HEK293 (cell line): ENCODE measurements around the gene LYSMD2.

ENCODE experiments used
- CTCF ChIA-PET: fragments of 350-600 bp; formaldehyde crosslinking; extraction: SDS; loops from one replicate; lab custom pipeline; 2021; ENCODE audit warnings: antibody characterized with exemption; lab: Yijun Ruan, JAX
- POLR2A ChIA-PET: fragments of 300-600 bp; formaldehyde crosslinking; extraction: SDS; loops from one replicate; lab custom pipeline; 2020; ENCODE audit warnings: antibody characterized with exemption, inconsistent platforms; lab: Yijun Ruan, JAX
- H3K27ac ChIP-seq: fragments of 200-500 bp; sonication (Bioruptor generic); 2 replicates; pipeline ENCODE4 v1.5.1; 2014; ENCODE audit warnings: low read depth, low read length, control low read depth, inconsistent platforms; ENCODE audit errors: extremely low read depth
- H3K36me3 ChIP-seq, 2 experiments: fragments of 200-500 bp in 1 of 2; sonication (Bioruptor generic) in 1 of 2; 1 replicate in 1 of 2; 2 replicates in 1 of 2; pipeline ENCODE4 v1.5.1; 2014 to 2017; ENCODE audit warnings: inconsistent platforms in 2 of 2, low read length in 2 of 2; ENCODE audit not compliant: control insufficient read depth in 2 of 2, insufficient read depth in 1 of 2
- H3K4me1 ChIP-seq: fragments of 200-500 bp; sonication (Bioruptor generic); 2 replicates; pipeline ENCODE4 v1.5.1; 2014; ENCODE audit warnings: mild to moderate bottlenecking, low read length, inconsistent platforms; ENCODE audit not compliant: control insufficient read depth, insufficient read depth
- H3K4me3 ChIP-seq: 2 replicates; pipeline ENCODE4 v1.5.1; 2011; ENCODE audit warnings: low read depth, mild to moderate bottlenecking, control low read depth, low read length, moderate library complexity
- H3K9me3 ChIP-seq: fragments of 200-500 bp; sonication (Bioruptor generic); 2 replicates; pipeline ENCODE4 v1.5.1; 2014; ENCODE audit warnings: low read depth, low read length, inconsistent platforms; ENCODE audit not compliant: control insufficient read depth, insufficient read depth
- OSR2 ChIP-seq: fragments of 450-650 bp; formaldehyde crosslinking; IDR thresholded peaks from 2 replicates; pipeline ENCODE4 v1.5.1; 2016; ENCODE audit warnings: missing biosample characterization, missing genetic modification characterization
- SP3 ChIP-seq: fragments of 450-650 bp; formaldehyde crosslinking; IDR thresholded peaks from 2 replicates; pipeline ENCODE4 v1.5.1; 2016; ENCODE audit warnings: missing biosample characterization, missing genetic modification characterization
- YY2 ChIP-seq: fragments of 450-650 bp; formaldehyde crosslinking; IDR thresholded peaks from 2 replicates; pipeline ENCODE4 v1.5.1; 2016; ENCODE audit warnings: missing biosample characterization, missing genetic modification characterization
- ZBTB21 ChIP-seq: fragments of 450-650 bp; formaldehyde crosslinking; IDR thresholded peaks from 2 replicates; pipeline ENCODE4 v1.5.1; 2017; ENCODE audit warnings: missing biosample characterization, missing genetic modification characterization
- ZBTB8A ChIP-seq: fragments of 450-650 bp; formaldehyde crosslinking; IDR thresholded peaks from 2 replicates; pipeline ENCODE4 v1.5.1; 2016; ENCODE audit warnings: missing biosample characterization, missing genetic modification characterization
- ZNF112 ChIP-seq: fragments of 450-650 bp; formaldehyde crosslinking; IDR thresholded peaks from 2 replicates; pipeline ENCODE4 v1.5.0; 2017; ENCODE audit warnings: missing biosample characterization, missing genetic modification characterization
- ZNF133 ChIP-seq: fragments of 450-650 bp; formaldehyde crosslinking; IDR thresholded peaks from 2 replicates; pipeline ENCODE4 v1.5.1; 2016; ENCODE audit warnings: missing biosample characterization, missing genetic modification characterization
- ZNF19 ChIP-seq: fragments of 450-650 bp; formaldehyde crosslinking; IDR thresholded peaks from 2 replicates; pipeline ENCODE4; 2016; ENCODE audit warnings: missing biosample characterization, missing genetic modification characterization, low read depth
- ZNF211 ChIP-seq: fragments of 450-650 bp; formaldehyde crosslinking; IDR thresholded peaks from 2 replicates; pipeline ENCODE4 v1.5.1; 2016; ENCODE audit warnings: low read depth, missing biosample characterization, missing genetic modification characterization
- ZNF221 ChIP-seq: fragments of 450-650 bp; formaldehyde crosslinking; IDR thresholded peaks from 2 replicates; pipeline ENCODE4 v1.5.1; 2017; ENCODE audit warnings: missing biosample characterization, missing genetic modification characterization, borderline replicate concordance
- ZNF223 ChIP-seq: fragments of 450-650 bp; formaldehyde crosslinking; IDR thresholded peaks from 2 replicates; pipeline ENCODE4 v1.5.1; 2016; ENCODE audit warnings: missing biosample characterization, missing genetic modification characterization
- ZNF248 ChIP-seq: fragments of 450-650 bp; formaldehyde crosslinking; IDR thresholded peaks from 2 replicates; pipeline ENCODE4 v1.5.1; 2017; ENCODE audit warnings: missing biosample characterization, missing genetic modification characterization
- ZNF501 ChIP-seq: fragments of 450-650 bp; formaldehyde crosslinking; IDR thresholded peaks from 2 replicates; pipeline ENCODE4 v1.5.1; 2016; ENCODE audit warnings: missing biosample characterization, missing genetic modification characterization
- ZNF510 ChIP-seq: fragments of 450-650 bp; formaldehyde crosslinking; IDR thresholded peaks from 2 replicates; pipeline ENCODE4 v1.5.1; 2018; ENCODE audit warnings: mild to moderate bottlenecking, missing genetic modification characterization, missing biosample characterization; ENCODE audit not compliant: insufficient replicate concordance
- ZNF560 ChIP-seq: fragments of 450-650 bp; formaldehyde crosslinking; IDR thresholded peaks from 2 replicates; pipeline ENCODE4 v1.5.1; 2017; ENCODE audit warnings: missing biosample characterization, missing genetic modification characterization, borderline replicate concordance
- ZNF571 ChIP-seq: fragments of 450-650 bp; formaldehyde crosslinking; IDR thresholded peaks from 2 replicates; pipeline ENCODE4 v1.5.0; 2017; ENCODE audit warnings: missing biosample characterization, missing genetic modification characterization
- ZNF621 ChIP-seq: fragments of 450-650 bp; formaldehyde crosslinking; IDR thresholded peaks from 2 replicates; pipeline ENCODE4 v1.5.1; 2017; ENCODE audit warnings: missing biosample characterization, missing genetic modification characterization
- ZNF624 ChIP-seq: fragments of 450-650 bp; formaldehyde crosslinking; IDR thresholded peaks from 2 replicates; pipeline ENCODE4 v1.5.1; 2017; ENCODE audit warnings: missing biosample characterization, missing genetic modification characterization
- TF ChIP-seq, protein P1 (sequence below): fragments of 450-650 bp; formaldehyde crosslinking; IDR thresholded peaks from 2 replicates; pipeline ENCODE4 v1.5.1; 2017; ENCODE audit warnings: missing biosample characterization, missing genetic modification characterization
- TF ChIP-seq, protein P2 (sequence below): fragments of 450-650 bp; formaldehyde crosslinking; IDR thresholded peaks from 2 replicates; pipeline ENCODE4 v1.5.1; 2017; ENCODE audit warnings: missing biosample characterization, missing genetic modification characterization
- TF ChIP-seq, protein P3 (sequence below): fragments of 450-650 bp; formaldehyde crosslinking; IDR thresholded peaks from 2 replicates; pipeline ENCODE4 v1.5.1; 2016; ENCODE audit warnings: missing biosample characterization, missing genetic modification characterization
- TF ChIP-seq, protein P4 (sequence below): fragments of 450-650 bp; formaldehyde crosslinking; IDR thresholded peaks from 2 replicates; pipeline ENCODE4 v1.5.1; 2016; ENCODE audit warnings: missing biosample characterization, missing genetic modification characterization
- TF ChIP-seq, protein P5 (sequence below): fragments of 450-650 bp; formaldehyde crosslinking; IDR thresholded peaks from 2 replicates; pipeline ENCODE4 v1.5.1; 2016; ENCODE audit warnings: missing biosample characterization, missing genetic modification characterization

LYSMD2 gene

DNA sequence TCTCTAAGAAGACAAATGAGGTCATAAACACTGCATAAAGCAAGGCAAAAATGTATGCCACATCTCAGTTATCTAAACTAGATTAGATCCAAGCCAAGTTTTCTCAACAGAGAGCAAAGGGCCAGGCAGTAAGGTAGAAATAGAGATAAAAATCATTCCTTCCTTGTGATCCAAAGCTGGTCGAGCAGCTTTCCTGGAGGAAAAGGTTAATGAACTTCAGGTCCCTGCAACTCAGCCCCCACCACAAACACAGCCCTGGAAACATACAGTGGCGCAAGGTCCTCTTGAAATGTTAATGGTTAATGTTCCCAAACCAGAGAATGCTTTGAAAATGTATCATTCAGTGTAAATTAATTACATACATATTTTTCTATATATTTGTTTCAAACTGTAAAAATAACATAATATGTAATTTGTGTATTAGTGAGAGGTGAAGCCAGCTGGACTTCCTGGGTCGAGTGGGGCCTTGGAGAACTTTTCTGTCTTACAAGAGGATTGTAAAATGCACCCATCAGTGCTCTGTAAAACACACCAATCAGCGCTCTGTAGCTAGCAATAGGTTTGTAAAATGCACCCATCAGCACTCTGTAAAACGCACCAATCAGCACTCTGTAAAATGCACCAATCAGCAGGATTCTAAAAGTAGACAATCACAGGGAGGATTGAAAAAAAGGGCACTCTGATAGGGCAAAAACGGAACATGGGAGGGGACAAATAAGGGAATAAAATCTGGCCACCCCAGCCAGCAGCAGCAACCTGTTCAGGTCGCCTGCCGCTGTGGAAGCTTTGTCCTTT, 17.1 kb downstream of the LYSMD2 start:
- no peaks in the 10 kb centered on the region for H3K4me1 ChIP-seq
- no peaks in the 10 kb centered on the region for H3K36me3 ChIP-seq
- no peak overlapping the region for H3K4me3 ChIP-seq
- CTCF ChIA-PET, result interaction anchor here (0.6 kb wide), 2 partner anchors 12 to 87 kb away, joined by 3 read pairs; no protein-coding TSS in a partner anchor
- no peaks in the 10 kb centered on the region for H3K9me3 ChIP-seq
- TF ChIP-seq ZNF133 (tag by site-specific recombination), result no peak
- no peak for TF ChIP-seq ZNF19 (tag by site-specific recombination)
- TF ChIP-seq ZNF248 (tag by site-specific recombination), result no peak
- TF ChIP-seq ZBTB8A (tag by site-specific recombination), result no peak
- no peak for TF ChIP-seq SP3 (tag by site-specific recombination)
- no peak for TF ChIP-seq OSR2 (tag by site-specific recombination)
- POLR2A ChIA-PET, result no interaction called here
- H3K27ac ChIP-seq, result no peak overlapping the region

DNA sequence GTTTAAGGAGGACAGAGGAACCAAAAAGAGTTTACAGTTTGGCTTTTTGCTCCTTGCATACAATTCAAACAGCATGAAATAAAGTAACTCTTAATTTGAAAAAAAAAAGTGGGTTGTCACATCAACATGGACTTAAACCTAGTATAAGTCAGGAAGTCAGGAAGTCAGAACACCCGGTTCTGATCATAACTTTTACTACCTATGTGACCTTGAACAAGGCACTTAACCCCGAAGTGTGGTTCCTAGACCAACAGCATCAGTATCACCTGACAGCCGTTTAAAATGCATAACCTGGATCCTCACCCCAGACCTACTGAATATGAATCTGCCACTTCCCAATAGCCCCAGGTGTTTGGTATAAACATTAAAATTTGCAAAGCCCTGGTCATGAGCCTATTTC, 18.7 kb downstream of the LYSMD2 start:
- ChIA-PET POLR2A (no interaction called here), CTCF (no interaction called here)
- no peak overlapping the region for H3K4me3 ChIP-seq
- no peak overlapping the region for H3K27ac ChIP-seq
- no peaks in the 10 kb centered on the region for H3K36me3 ChIP-seq
- TF ChIP-seq ZNF510 (tag by site-specific recombination) (no peak), ZBTB21 (tag by site-specific recombination) (no peak), YY2 (tag by site-specific recombination) (no peak)
- TF ChIP-seq, protein P1, sequence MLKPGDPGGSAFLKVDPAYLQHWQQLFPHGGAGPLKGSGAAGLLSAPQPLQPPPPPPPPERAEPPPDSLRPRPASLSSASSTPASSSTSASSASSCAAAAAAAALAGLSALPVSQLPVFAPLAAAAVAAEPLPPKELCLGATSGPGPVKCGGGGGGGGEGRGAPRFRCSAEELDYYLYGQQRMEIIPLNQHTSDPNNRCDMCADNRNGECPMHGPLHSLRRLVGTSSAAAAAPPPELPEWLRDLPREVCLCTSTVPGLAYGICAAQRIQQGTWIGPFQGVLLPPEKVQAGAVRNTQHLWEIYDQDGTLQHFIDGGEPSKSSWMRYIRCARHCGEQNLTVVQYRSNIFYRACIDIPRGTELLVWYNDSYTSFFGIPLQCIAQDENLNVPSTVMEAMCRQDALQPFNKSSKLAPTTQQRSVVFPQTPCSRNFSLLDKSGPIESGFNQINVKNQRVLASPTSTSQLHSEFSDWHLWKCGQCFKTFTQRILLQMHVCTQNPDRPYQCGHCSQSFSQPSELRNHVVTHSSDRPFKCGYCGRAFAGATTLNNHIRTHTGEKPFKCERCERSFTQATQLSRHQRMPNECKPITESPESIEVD (tag by site-specific recombination), result no peak
- H3K4me1 ChIP-seq, result no peaks in the 10 kb centered on the region
- no peaks in the 10 kb centered on the region for H3K9me3 ChIP-seq

DNA sequence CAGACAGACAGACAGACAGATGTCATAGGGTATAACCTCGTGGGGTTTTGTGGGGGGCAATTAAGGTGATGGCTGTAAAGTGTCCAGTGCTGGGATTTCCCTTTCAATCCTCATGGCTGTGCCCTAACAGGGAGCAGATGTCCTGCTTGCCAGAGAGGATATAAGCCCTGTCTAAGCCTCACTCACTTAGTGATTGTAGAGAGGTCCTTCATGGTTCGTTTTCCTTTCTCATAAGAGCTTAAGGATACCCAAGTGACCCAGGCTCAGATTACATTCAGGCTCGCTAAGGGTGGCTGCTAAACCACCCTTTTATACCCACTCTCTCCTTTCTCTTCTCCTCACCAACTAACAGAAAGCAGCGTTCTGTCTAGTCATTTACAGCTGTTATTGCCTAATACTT, 19.2 kb downstream of the LYSMD2 start:
- no peak overlapping the region for H3K4me3 ChIP-seq
- no peaks in the 10 kb centered on the region for H3K36me3 ChIP-seq
- no peak overlapping the region for H3K27ac ChIP-seq
- CTCF ChIA-PET, result no interaction called here
- POLR2A ChIA-PET, result no interaction called here
- no peaks in the 10 kb centered on the region for H3K9me3 ChIP-seq
- no peaks in the 10 kb centered on the region for H3K4me1 ChIP-seq
- TF ChIP-seq ZNF221 (no peak), ZNF211 (tag by site-specific recombination) (no peak), ZNF571 (no peak), ZNF223 (no peak), ZNF501 (tag by site-specific recombination) (no peak), ZNF112 (tag by site-specific recombination) (no peak), ZNF621 (tag by site-specific recombination) (no peak), ZNF624 (no peak), ZNF560 (no peak)
- TF ChIP-seq, protein P2, sequence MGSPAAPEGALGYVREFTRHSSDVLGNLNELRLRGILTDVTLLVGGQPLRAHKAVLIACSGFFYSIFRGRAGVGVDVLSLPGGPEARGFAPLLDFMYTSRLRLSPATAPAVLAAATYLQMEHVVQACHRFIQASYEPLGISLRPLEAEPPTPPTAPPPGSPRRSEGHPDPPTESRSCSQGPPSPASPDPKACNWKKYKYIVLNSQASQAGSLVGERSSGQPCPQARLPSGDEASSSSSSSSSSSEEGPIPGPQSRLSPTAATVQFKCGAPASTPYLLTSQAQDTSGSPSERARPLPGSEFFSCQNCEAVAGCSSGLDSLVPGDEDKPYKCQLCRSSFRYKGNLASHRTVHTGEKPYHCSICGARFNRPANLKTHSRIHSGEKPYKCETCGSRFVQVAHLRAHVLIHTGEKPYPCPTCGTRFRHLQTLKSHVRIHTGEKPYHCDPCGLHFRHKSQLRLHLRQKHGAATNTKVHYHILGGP (tag by site-specific recombination), result no peak
- TF ChIP-seq, protein P3, sequence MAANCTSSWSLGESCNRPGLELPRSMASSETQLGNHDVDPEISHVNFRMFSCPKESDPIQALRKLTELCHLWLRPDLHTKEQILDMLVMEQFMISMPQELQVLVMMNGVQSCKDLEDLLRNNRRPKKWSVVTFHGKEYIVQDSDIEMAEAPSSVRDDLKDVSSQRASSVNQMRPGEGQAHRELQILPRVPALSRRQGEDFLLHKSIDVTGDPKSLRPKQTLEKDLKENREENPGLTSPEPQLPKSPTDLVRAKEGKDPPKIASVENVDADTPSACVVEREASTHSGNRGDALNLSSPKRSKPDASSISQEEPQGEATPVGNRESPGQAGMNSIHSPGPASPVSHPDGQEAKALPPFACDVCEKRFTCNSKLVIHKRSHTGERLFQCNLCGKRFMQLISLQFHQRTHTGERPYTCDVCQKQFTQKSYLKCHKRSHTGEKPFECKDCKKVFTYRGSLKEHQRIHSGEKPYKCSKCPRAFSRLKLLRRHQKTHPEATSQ (tag by site-specific recombination), result no peak
- TF ChIP-seq, protein P4, sequence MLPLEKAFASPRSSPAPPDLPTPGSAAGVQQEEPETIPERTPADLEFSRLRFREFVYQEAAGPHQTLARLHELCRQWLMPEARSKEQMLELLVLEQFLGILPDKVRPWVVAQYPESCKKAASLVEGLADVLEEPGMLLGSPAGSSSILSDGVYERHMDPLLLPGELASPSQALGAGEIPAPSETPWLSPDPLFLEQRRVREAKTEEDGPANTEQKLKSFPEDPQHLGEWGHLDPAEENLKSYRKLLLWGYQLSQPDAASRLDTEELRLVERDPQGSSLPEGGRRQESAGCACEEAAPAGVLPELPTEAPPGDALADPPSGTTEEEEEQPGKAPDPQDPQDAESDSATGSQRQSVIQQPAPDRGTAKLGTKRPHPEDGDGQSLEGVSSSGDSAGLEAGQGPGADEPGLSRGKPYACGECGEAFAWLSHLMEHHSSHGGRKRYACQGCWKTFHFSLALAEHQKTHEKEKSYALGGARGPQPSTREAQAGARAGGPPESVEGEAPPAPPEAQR (tag by site-specific recombination), result no peak
- TF ChIP-seq, protein P5, sequence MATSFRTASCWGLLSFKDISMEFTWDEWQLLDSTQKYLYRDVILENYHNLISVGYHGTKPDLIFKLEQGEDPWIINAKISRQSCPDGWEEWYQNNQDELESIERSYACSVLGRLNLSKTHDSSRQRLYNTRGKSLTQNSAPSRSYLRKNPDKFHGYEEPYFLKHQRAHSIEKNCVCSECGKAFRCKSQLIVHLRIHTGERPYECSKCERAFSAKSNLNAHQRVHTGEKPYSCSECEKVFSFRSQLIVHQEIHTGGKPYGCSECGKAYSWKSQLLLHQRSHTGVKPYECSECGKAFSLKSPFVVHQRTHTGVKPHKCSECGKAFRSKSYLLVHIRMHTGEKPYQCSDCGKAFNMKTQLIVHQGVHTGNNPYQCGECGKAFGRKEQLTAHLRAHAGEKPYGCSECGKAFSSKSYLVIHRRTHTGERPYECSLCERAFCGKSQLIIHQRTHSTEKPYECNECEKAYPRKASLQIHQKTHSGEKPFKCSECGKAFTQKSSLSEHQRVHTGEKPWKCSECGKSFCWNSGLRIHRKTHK, result no peak
